HG03135 (cell line): Measurements from ENCODE around the gene ATXN1.

Source experiments
- ATAC-seq: cut with Tn5 transposase; IDR thresholded peaks from one replicate; pipeline ENCODE4 v1.9.1; 2021; ENCODE audit warnings: mild to moderate bottlenecking, moderate library complexity; ENCODE audit not compliant: unreplicated experiment

Gene ATXN1

GRCh38 chr6:16432075-16433032, 328.9 kb downstream of the ATXN1 start:
- no peak for ATAC-seq

- ATAC-seq = no peak
Observed at GRCh38 chr6:16431106-16431505, 330.2 kb downstream of the ATXN1 start.

- no peak for ATAC-seq
Observed at GRCh38 chr6:16430391-16431089, 330.7 kb downstream of the ATXN1 start.

- no peak for ATAC-seq
Observed at GRCh38 chr6:16429669-16430068, 331.6 kb downstream of the ATXN1 start.

GRCh38 chr6:16427124-16427523, 334.1 kb downstream of the ATXN1 start:
- ATAC-seq = no peak

GRCh38 chr6:16425881-16426615, 335.2 kb downstream of the ATXN1 start:
- ATAC-seq = no peak

- ATAC-seq = peak; percentile 14
Observed at GRCh38 chr6:16421462-16421960, 339.7 kb downstream of the ATXN1 start.

GRCh38 chr6:16420715-16421461, 340.4 kb downstream of the ATXN1 start:
- ATAC-seq = peak; percentile 62

GRCh38 chr6:16420337-16420714, 340.9 kb downstream of the ATXN1 start:
- peak; percentile 20 for ATAC-seq

GRCh38 chr6:16419636-16420336, 341.5 kb downstream of the ATXN1 start:
- ATAC-seq = peak; percentile 61

GRCh38 chr6:16418151-16418550, 343.1 kb downstream of the ATXN1 start:
- ATAC-seq = no peak

- no peak for ATAC-seq
Observed at GRCh38 chr6:16415677-16416076, 345.6 kb downstream of the ATXN1 start.

GRCh38 chr6:16414205-16414604, 347.1 kb downstream of the ATXN1 start:
- peak; percentile 49 for ATAC-seq

- ATAC-seq = no peak
Observed at GRCh38 chr6:16413399-16413798, 347.9 kb downstream of the ATXN1 start.

- no peak for ATAC-seq
Observed at GRCh38 chr6:16412982-16413381, 348.3 kb downstream of the ATXN1 start.

- ATAC-seq = no peak
Observed at GRCh38 chr6:16412171-16412570, 349.1 kb downstream of the ATXN1 start.

- no peak for ATAC-seq
Observed at GRCh38 chr6:16409531-16410441, 351.5 kb downstream of the ATXN1 start.

GRCh38 chr6:16408766-16409165, 352.5 kb downstream of the ATXN1 start:
- ATAC-seq = no peak

- no peak for ATAC-seq
Observed at GRCh38 chr6:16406966-16407365, 354.3 kb downstream of the ATXN1 start.
